HepG2 (cell line): ENCODE measurements around the gene TMEM114. TPM values are rescaled to one million over a fixed set of nuclear protein-coding genes. Genes with fewer than 3 reads are reported as not detected.

Source experiments
- ATF6 ChIP-seq: sonication (generic); formaldehyde crosslinking; conservative IDR thresholded peaks from 2 replicates; pipeline ENCODE4 v1.4.0; 2020; ENCODE audit warnings: missing genetic modification reagents
- EZH2 ChIP-seq: conservative IDR thresholded peaks from 2 replicates; pipeline ENCODE4 v1.6.1; 2012; ENCODE audit warnings: mild to moderate bottlenecking, low read depth, low read length, moderate library complexity
- FOXP4 ChIP-seq: sonication (generic); formaldehyde crosslinking; IDR thresholded peaks from 2 replicates; pipeline ENCODE4 v1.4.0; 2020; ENCODE audit warnings: missing genetic modification reagents
- GFI1 ChIP-seq: sonication (generic); formaldehyde crosslinking; IDR thresholded peaks from 2 replicates; pipeline ENCODE4 v1.5.0; 2020; ENCODE audit warnings: missing genetic modification reagents, mild to moderate bottlenecking, borderline replicate concordance
- HMG20B ChIP-seq: conservative IDR thresholded peaks from 2 replicates; pipeline ENCODE4 v1.6.1; 2016; ENCODE audit warnings: missing genetic modification reagents, missing compliant biosample characterization
- KLF12 ChIP-seq: sonication (generic); formaldehyde crosslinking; IDR thresholded peaks from 2 replicates; pipeline ENCODE4 v1.4.0; 2020; ENCODE audit warnings: missing genetic modification reagents, borderline replicate concordance
- KMT2A ChIP-seq: sonication (generic); formaldehyde crosslinking; IDR thresholded peaks from 2 replicates; pipeline ENCODE4 v1.4.0; 2020; ENCODE audit warnings: missing genetic modification reagents
- MZF1 ChIP-seq: sonication (generic); formaldehyde crosslinking; IDR thresholded peaks from 2 replicates; pipeline ENCODE4 v1.8.1; 2023; ENCODE audit warnings: mild to moderate bottlenecking, missing genetic modification reagents, borderline replicate concordance
- ONECUT2 ChIP-seq: sonication (generic); formaldehyde crosslinking; IDR thresholded peaks from 2 replicates; pipeline ENCODE4 v1.4.0; 2020; ENCODE audit warnings: missing genetic modification reagents
- PHF5A ChIP-seq: IDR thresholded peaks from one replicate; pipeline ENCODE4 v1.6.1; 2018; ENCODE audit warnings: low read depth, missing genetic modification reagents; ENCODE audit not compliant: unreplicated experiment
- RFXAP ChIP-seq: sonication (generic); formaldehyde crosslinking; IDR thresholded peaks from 2 replicates; pipeline ENCODE4 v1.4.0; 2020; ENCODE audit warnings: missing genetic modification reagents, borderline replicate concordance
- SATB2 ChIP-seq: sonication (generic); formaldehyde crosslinking; IDR thresholded peaks from 2 replicates; pipeline ENCODE4 v1.5.0; 2020; ENCODE audit warnings: missing genetic modification reagents
- TAF1 ChIP-seq: sonication (generic); formaldehyde crosslinking; IDR thresholded peaks from 2 replicates; pipeline ENCODE4 v1.4.0; 2020; ENCODE audit warnings: missing genetic modification reagents
- THYN1 ChIP-seq: sonication (generic); formaldehyde crosslinking; IDR thresholded peaks from 2 replicates; pipeline ENCODE4 v1.8.1; 2023; ENCODE audit warnings: low read depth, mild to moderate bottlenecking, moderate library complexity, missing genetic modification reagents, borderline replicate concordance
- TP53 ChIP-seq: sonication (generic); formaldehyde crosslinking; conservative IDR thresholded peaks from 2 replicates; pipeline ENCODE4 v1.4.0; 2020; ENCODE audit warnings: missing genetic modification reagents
- TSC22D2 ChIP-seq: sonication (generic); formaldehyde crosslinking; IDR thresholded peaks from 2 replicates; pipeline ENCODE4 v1.5.1; 2020; ENCODE audit warnings: missing genetic modification reagents, mild to moderate bottlenecking, borderline replicate concordance
- YY1 ChIP-seq: IDR thresholded peaks from 2 replicates; pipeline ENCODE4 v1.6.1; 2011; ENCODE audit warnings: low read length, low read depth, moderate library complexity, mild to moderate bottlenecking; ENCODE audit not compliant: insufficient read depth, insufficient replicate concordance
- ZGPAT ChIP-seq: IDR thresholded peaks from 2 replicates; pipeline ENCODE4 v1.6.1; 2016; ENCODE audit warnings: mild to moderate bottlenecking
- ZIK1 ChIP-seq: sonication (generic); formaldehyde crosslinking; IDR thresholded peaks from 2 replicates; pipeline ENCODE4 v1.5.0; 2020; ENCODE audit warnings: mild to moderate bottlenecking, low read depth, missing genetic modification reagents, borderline replicate concordance
- ZNF251 ChIP-seq: sonication (generic); formaldehyde crosslinking; IDR thresholded peaks from 2 replicates; pipeline ENCODE4 v1.9.0; 2021; ENCODE audit warnings: mild to moderate bottlenecking, missing genetic modification reagents
- ZNF253 ChIP-seq: sonication (generic); formaldehyde crosslinking; IDR thresholded peaks from 2 replicates; pipeline ENCODE4 v1.8.0; 2022; ENCODE audit warnings: mild to moderate bottlenecking, missing genetic modification reagents, borderline replicate concordance
- ZNF547 ChIP-seq: sonication (generic); formaldehyde crosslinking; IDR thresholded peaks from 2 replicates; pipeline ENCODE4 v1.5.1; 2020; ENCODE audit warnings: mild to moderate bottlenecking, missing genetic modification reagents
- ZNF558 ChIP-seq: sonication (generic); formaldehyde crosslinking; IDR thresholded peaks from 2 replicates; pipeline ENCODE4 v1.9.0; 2022; ENCODE audit warnings: mild to moderate bottlenecking, missing genetic modification reagents, borderline replicate concordance
- ZNF572 ChIP-seq: sonication (generic); formaldehyde crosslinking; IDR thresholded peaks from 2 replicates; pipeline ENCODE4 v1.5.1; 2020; ENCODE audit warnings: mild to moderate bottlenecking, missing genetic modification reagents
- ZNF83 ChIP-seq: sonication (generic); formaldehyde crosslinking; IDR thresholded peaks from 2 replicates; pipeline ENCODE4 v1.4.0; 2020; ENCODE audit warnings: missing genetic modification reagents, mild to moderate bottlenecking, borderline replicate concordance
- polyA plus RNA-seq, 8 experiments: library from polyadenylated mRNA; depleted of rRNA in 3 of 8; stranded (reverse) in 7 of 8; unstranded in 1 of 8; fragments of >200 nt; fragmentation: Illumina TruSeq in 4 of 8; extraction: Trizol in 4 of 8; gene quantifications; 2 replicates each; pipeline versions ENCODE4 v1.2.1 to v1.2.3, GENCODE V29; 2011 to 2016; ENCODE audit warnings: low read depth in 4 of 8, missing spikeins in 1 of 8, mixed read lengths in 1 of 8; ENCODE audit not compliant: insufficient read depth in 1 of 8
- total RNA-seq, 5 experiments: library from RNA; depleted of rRNA; stranded (reverse); fragments of >200 nt; fragmentation: Illumina TruSeq; extraction: Trizol; gene quantifications; 2 replicates each; pipeline ENCODE4 v1.2.3, GENCODE V29; 2016; ENCODE audit warnings: low read depth in 1 of 5

Gene TMEM114
- total and polyA plus RNA-seq, 2 of the 13 experiments (the other 11 are each of a cell fraction or from before 2014, with no cell fraction given): not detected

GRCh38 chr16:8621572-8622314 lies 31.4 kb upstream of the TMEM114 start, which contains the start of gene METTL22 (continued):
- peak; percentile 58; the same call in 1 of the 2 replicates for TF ChIP-seq MZF1 (CRISPR knock-in tag)
- peak; percentile 94 for TF ChIP-seq ATF6 (CRISPR knock-in tag)
- TF ChIP-seq ZNF547 (CRISPR knock-in tag): peak; percentile 80
- 0 out of 2 replicates have a peak, but pooled peaks have one; percentile 30 for TF ChIP-seq KLF12 (CRISPR knock-in tag)
- TF ChIP-seq TSC22D2 (CRISPR knock-in tag): peak; percentile 91; the same call in 1 of the 2 replicates
- TF ChIP-seq ZIK1: peak; percentile 90; the same call in 1 of the 2 replicates
- no peak; the same call in 1 of the 2 replicates for TF ChIP-seq ONECUT2 (CRISPR knock-in tag)
- TF ChIP-seq ZNF558: peak; percentile 83; the same call in 1 of the 2 replicates
- TF ChIP-seq RFXAP (CRISPR knock-in tag): peak; percentile 87; the same call in 1 of the 2 replicates
- peak; percentile 48; the same call in 1 of the 2 replicates for TF ChIP-seq FOXP4
- peak; percentile 94 for TF ChIP-seq KMT2A (CRISPR knock-in tag)
- TF ChIP-seq ZNF572 (CRISPR knock-in tag): peak; percentile 22; the same call in 1 of the 2 replicates
- TF ChIP-seq ZGPAT: peak; percentile 92; the same call in 1 of the 2 replicates
- peak; percentile 97 for TF ChIP-seq YY1
- peak; percentile 28 for TF ChIP-seq PHF5A (CRISPR knock-in tag)
- no peak for TF ChIP-seq ZNF253 (CRISPR knock-in tag)
- no peak for TF ChIP-seq THYN1 (CRISPR knock-in tag)
- TF ChIP-seq HMG20B (CRISPR knock-in tag): peak; percentile 54; the same call in 1 of the 2 replicates
- peak; percentile 98 for TF ChIP-seq TAF1 (CRISPR knock-in tag)
- TF ChIP-seq ZNF83: peak; percentile 49; the same call in 1 of the 2 replicates
- 0 out of 2 replicates have a peak, but pooled peaks have one; percentile 32 for TF ChIP-seq SATB2 (CRISPR knock-in tag)
- no peak for TF ChIP-seq GFI1 (CRISPR knock-in tag)
- TF ChIP-seq EZH2: no peak
- TF ChIP-seq TP53: peak; percentile 90; the same call in 1 of the 2 replicates
- TF ChIP-seq ZNF251: no peak
